Lower lobe of right lung (tissue), 2 donors: ENCODE results near the gene BCKDK. TPM values are rescaled to one million over a fixed set of nuclear protein-coding genes. Genes with fewer than 3 reads are reported as not detected.

Source experiments
- ATAC-seq, 2 donors: fragments of 200-7000 bp; cut with Tn5 transposase; one replicate each; pipeline ENCODE4 v1.9.1; 2020 to 2022; ENCODE audit warnings: mild to moderate bottlenecking in 2 of 2, moderate library complexity in 2 of 2
- DNase-seq: peaks from one replicate; pipeline ENCODE4 v3.0.0-alpha.2; 2020
- H3K27ac ChIP-seq: fragments of 200-600 bp; one replicate; pipeline ENCODE4 v1.8.0; 2022
- H3K27me3 ChIP-seq: fragments of 200-600 bp; one replicate; pipeline ENCODE4 v1.8.0; 2022; ENCODE audit warnings: low read depth
- H3K36me3 ChIP-seq: fragments of 200-600 bp; one replicate; pipeline ENCODE4 v1.8.0; 2022; ENCODE audit warnings: mild to moderate bottlenecking
- H3K4me1 ChIP-seq: fragments of 200-600 bp; one replicate; pipeline ENCODE4 v1.8.0; 2022
- H3K4me3 ChIP-seq: fragments of 200-600 bp; one replicate; pipeline ENCODE4 v1.8.0; 2022; ENCODE audit warnings: mild to moderate bottlenecking
- H3K9me3 ChIP-seq: fragments of 200-600 bp; one replicate; pipeline ENCODE4 v1.8.0; 2022
- CTCF ChIP-seq: fragments of 200-600 bp; IDR thresholded peaks from one replicate; pipeline ENCODE4 v1.8.0; 2022; ENCODE audit warnings: antibody characterized with exemption, mild to moderate bottlenecking
- intact Hi-C: fragments of 100-400 bp; cut with DNase I; formaldehyde crosslinking; loops from one replicate; pipeline ENCODE4 v1.11.0; 2022
- long read RNA-seq: library from polyadenylated mRNA; unstranded; transcript quantifications from one replicate; pipeline ENCODE4 v2.0.0, GENCODE V29; 2021
- total RNA-seq: library from RNA; stranded (reverse); fragmentation: NEBNext Ultra II Directional; extraction: Animal tissue kit (Norgen Biotek cat#: 25700); gene quantifications from one replicate; pipeline ENCODE4 v1.2.1, GENCODE V29; 2021
- donor health status: DM: no; HTN: yes; CAD: no; lungs with severe emphysema.

The BCKDK gene
- 37.6 TPM for total RNA-seq
- long read RNA-seq, transcript BCKDK-203 (11 exons, 1,997 nt) = minor isoform, 26 of 135 reads
- long read RNA-seq, transcript BCKDK-201 (12 exons, 2,128 nt) = major isoform, 66 of 135 reads
- long read RNA-seq, partial matches to known transcripts = 30 of 135 reads
- long read RNA-seq, other reads (novel, unspliced or antisense) = 11 of 135 reads

GRCh38 chr16:31108035-31108793 lies at the start of gene BCKDK:
Gene BCKDK (plus strand): TSS chr16:31108386. CDS start chr16:31109224, 838 bp downstream.
- ATAC-seq (peak; percentile 83 to 92), DNase-seq (peak; percentile 86)
- Histone ChIP-seq H3K9me3 (no peaks in the 10 kb centered on the region), H3K27ac (peak within 1 kb of the TSS; percentile 90), H3K4me1 (peaks cover 24% of the 10 kb centered on the region), H3K36me3 (peaks cover 38% of the 10 kb centered on the region), H3K4me3 (peak within 1 kb of the TSS; percentile 90), H3K27me3 (no peaks in the 10 kb centered on the region)
- intact Hi-C loops = no loop called here
- no peak for TF ChIP-seq CTCF

- peaks cover 38% of the 10 kb centered on the region for H3K36me3 ChIP-seq
- TF ChIP-seq CTCF = no peak
Observed at GRCh38 chr16:31061126-31061812, 46.9 kb upstream of the BCKDK start.

GRCh38 chr16:31061813-31062440 lies 46.3 kb upstream of the BCKDK start:
- Histone ChIP-seq H3K36me3 (peaks cover 38% of the 10 kb centered on the region), H3K4me1 (peaks cover 13% of the 10 kb centered on the region), H3K9me3 (no peaks in the 10 kb centered on the region), H3K27ac (no peak overlapping the region), H3K27me3 (no peaks in the 10 kb centered on the region), H3K4me3 (no peak overlapping the region)
- intact Hi-C loops = no loop called here
- no peak for TF ChIP-seq CTCF
- peak; percentile 45 for DNase-seq
- ATAC-seq = no peak

More at GRCh38 chr16:31061126-31061812, 46.9 kb upstream of the BCKDK start:
- DNase-seq (no peak), ATAC-seq (no peak)
- intact Hi-C loops = no loop called here
- H3K27ac ChIP-seq = no peak overlapping the region
- no peaks in the 10 kb centered on the region for H3K27me3 ChIP-seq
- no peak overlapping the region for H3K4me3 ChIP-seq
- peaks cover 13% of the 10 kb centered on the region for H3K4me1 ChIP-seq
- H3K9me3 ChIP-seq = no peaks in the 10 kb centered on the region

- H3K4me3 ChIP-seq = peak overlapping the region; percentile 14
- H3K27me3 ChIP-seq = no peaks in the 10 kb centered on the region
- ATAC-seq (peak in 1 of 2 donors; percentile 6), DNase-seq (no peak)
- TF ChIP-seq CTCF = no peak
- peaks cover 33% of the 10 kb centered on the region for H3K36me3 ChIP-seq
- peaks cover 13% of the 10 kb centered on the region for H3K4me1 ChIP-seq
- no peak overlapping the region for H3K27ac ChIP-seq
- intact Hi-C loops = no loop called here
- H3K9me3 ChIP-seq = no peaks in the 10 kb centered on the region
Observed at GRCh38 chr16:31063495-31063842, 44.7 kb upstream of the BCKDK start.

GRCh38 chr16:31063843-31064611 lies 44.2 kb upstream of the BCKDK start:
- peak; percentile 28 to 41 for ATAC-seq
- intact Hi-C loops = no loop called here
- no peaks in the 10 kb centered on the region for H3K27me3 ChIP-seq
- TF ChIP-seq CTCF = no peak
- H3K4me3 ChIP-seq = peak overlapping the region; percentile 14
- peak; percentile 44 for DNase-seq
- no peaks in the 10 kb centered on the region for H3K9me3 ChIP-seq
- peaks cover 33% of the 10 kb centered on the region for H3K36me3 ChIP-seq
- peak overlapping the region; percentile 64 for H3K27ac ChIP-seq
- peaks cover 13% of the 10 kb centered on the region for H3K4me1 ChIP-seq
